ENCODE data around the gene ARHGAP42.

- TF ChIP-seq, protein P1, sequence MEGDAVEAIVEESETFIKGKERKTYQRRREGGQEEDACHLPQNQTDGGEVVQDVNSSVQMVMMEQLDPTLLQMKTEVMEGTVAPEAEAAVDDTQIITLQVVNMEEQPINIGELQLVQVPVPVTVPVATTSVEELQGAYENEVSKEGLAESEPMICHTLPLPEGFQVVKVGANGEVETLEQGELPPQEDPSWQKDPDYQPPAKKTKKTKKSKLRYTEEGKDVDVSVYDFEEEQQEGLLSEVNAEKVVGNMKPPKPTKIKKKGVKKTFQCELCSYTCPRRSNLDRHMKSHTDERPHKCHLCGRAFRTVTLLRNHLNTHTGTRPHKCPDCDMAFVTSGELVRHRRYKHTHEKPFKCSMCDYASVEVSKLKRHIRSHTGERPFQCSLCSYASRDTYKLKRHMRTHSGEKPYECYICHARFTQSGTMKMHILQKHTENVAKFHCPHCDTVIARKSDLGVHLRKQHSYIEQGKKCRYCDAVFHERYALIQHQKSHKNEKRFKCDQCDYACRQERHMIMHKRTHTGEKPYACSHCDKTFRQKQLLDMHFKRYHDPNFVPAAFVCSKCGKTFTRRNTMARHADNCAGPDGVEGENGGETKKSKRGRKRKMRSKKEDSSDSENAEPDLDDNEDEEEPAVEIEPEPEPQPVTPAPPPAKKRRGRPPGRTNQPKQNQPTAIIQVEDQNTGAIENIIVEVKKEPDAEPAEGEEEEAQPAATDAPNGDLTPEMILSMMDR (IDR thresholded peaks at IDR 0.05 in 8 of 11, conservative IDR thresholded peaks at IDR 0.05 in 3 of 11) = no peak
- no peak for TF ChIP-seq POLR2A (IDR thresholded peaks at IDR 0.05)
Measured at GRCh38 chr11:100878474-100878873, 191.4 kb downstream of the ARHGAP42 start.

Measured in spleen (tissue), 7 donors.